GM19372 (cell line): ENCODE measurements around the gene CCDC174.
"Not testable (repeated sequence)": the region's sequence is repeated elsewhere in the genome, so short reads cannot be mapped to it uniquely, and the experiment has no call there.

Experiments
- ATAC-seq: cut with Tn5 transposase; IDR thresholded peaks from one replicate; pipeline ENCODE4 v1.9.1; 2021; ENCODE audit warnings: mild to moderate bottlenecking, low read depth, moderate library complexity; ENCODE audit not compliant: unreplicated experiment

The CCDC174 gene

GRCh38 chr3:14649466-14649865 is 2.1 kb upstream of the CCDC174 start:
- ATAC-seq: no peak

- no peak for ATAC-seq
Measured at GRCh38 chr3:14650193-14650592, 1.4 kb upstream of the CCDC174 start.

GRCh38 chr3:14652360-14652907 is 872 bp downstream of the CCDC174 start:
- ATAC-seq: not testable (repeated sequence)

- no peak for ATAC-seq
Measured at GRCh38 chr3:14657579-14657978, 6.0 kb downstream of the CCDC174 start.

- no peak for ATAC-seq
Measured at GRCh38 chr3:14658978-14659377, 7.4 kb downstream of the CCDC174 start.

- ATAC-seq: no peak
Measured at GRCh38 chr3:14660942-14661341, 9.4 kb downstream of the CCDC174 start.

GRCh38 chr3:14663396-14664135 is 12.0 kb downstream of the CCDC174 start:
- ATAC-seq: no peak

GRCh38 chr3:14664170-14664569 is 12.6 kb downstream of the CCDC174 start:
- no peak for ATAC-seq

GRCh38 chr3:14672588-14672987 is 21.0 kb downstream of the CCDC174 start:
- no peak for ATAC-seq

GRCh38 chr3:14674841-14675240 is 23.3 kb downstream of the CCDC174 start, which contains the start of gene C3orf20:
Gene C3orf20, plus strand, starts transcription at chr3:14675141. Its CDS starts 7,573 bp downstream, at chr3:14682714.
- no peak for ATAC-seq

GRCh38 chr3:14676881-14677280 is 25.3 kb downstream of the CCDC174 start:
- no peak for ATAC-seq

- ATAC-seq: no peak
Measured at GRCh38 chr3:14678015-14678503, 26.5 kb downstream of the CCDC174 start.

- ATAC-seq: no peak
Measured at GRCh38 chr3:14680115-14680514, 28.6 kb downstream of the CCDC174 start.

- ATAC-seq: no peak
Measured at GRCh38 chr3:14680716-14681115, 29.2 kb downstream of the CCDC174 start.

- ATAC-seq: no peak
Measured at GRCh38 chr3:14684447-14684846, 32.9 kb downstream of the CCDC174 start.

- ATAC-seq: no peak
Measured at GRCh38 chr3:14685179-14685578, 33.6 kb downstream of the CCDC174 start.

GRCh38 chr3:14687360-14687759 is 35.8 kb downstream of the CCDC174 start:
- no peak for ATAC-seq

GRCh38 chr3:14688525-14688924 is 37.0 kb downstream of the CCDC174 start:
- ATAC-seq: no peak

GRCh38 chr3:14689247-14689980 is 37.9 kb downstream of the CCDC174 start:
- ATAC-seq: peak; percentile 46

- no peak for ATAC-seq
Measured at GRCh38 chr3:14691239-14691638, 39.7 kb downstream of the CCDC174 start.

- no peak for ATAC-seq
Measured at GRCh38 chr3:14691719-14692118, 40.2 kb downstream of the CCDC174 start.
